CD14-positive monocyte (primary cell): Measurements from ENCODE around the gene DNAJB8. TPM values are rescaled to one million over a fixed set of nuclear protein-coding genes. Genes with fewer than 3 reads are reported as not detected.

Experiments used
- DNase-seq, 3 donors: peaks; one replicate each; pipeline ENCODE4 v3.0.0-alpha.2; 2011 to 2022
- H2AFZ ChIP-seq: 2 replicates; pipeline ENCODE4 v1.6.0; 2012; ENCODE audit warnings: mild to moderate bottlenecking, low read depth, low read length, inconsistent platforms; ENCODE audit not compliant: insufficient read depth, poor library complexity, severe bottlenecking
- H3K27ac ChIP-seq, 2 donors: 1 replicate in 1 of 2; 2 replicates in 1 of 2; pipeline ENCODE4 v1.5.1; 2012 to 2013; ENCODE audit warnings: low read length in 2 of 2, control low read depth in 1 of 2, inconsistent platforms in 1 of 2, low read depth in 1 of 2, mild to moderate bottlenecking in 1 of 2
- H3K27me3 ChIP-seq, 2 donors: one replicate each; pipeline versions ENCODE4 v1.6.0 to v1.6.1; 2011 to 2013; ENCODE audit warnings: low read length in 2 of 2; ENCODE audit not compliant: control insufficient read depth in 2 of 2, insufficient read depth in 2 of 2
- H3K36me3 ChIP-seq, 2 donors: replicated peaks in 1 of 2; 1 replicate in 1 of 2; 2 replicates in 1 of 2; pipeline versions ENCODE4 v1.5.1 to v1.6.1; 2012 to 2013; ENCODE audit warnings: low read length in 2 of 2, control low read depth in 1 of 2, inconsistent platforms in 1 of 2, mild to moderate bottlenecking in 1 of 2; ENCODE audit not compliant: insufficient read depth in 2 of 2, control insufficient read depth in 1 of 2
- H3K4me1 ChIP-seq, 2 donors: 1 replicate in 1 of 2; 2 replicates in 1 of 2; pipeline versions ENCODE4 v1.5.1 to v1.6.1; 2012 to 2013; ENCODE audit warnings: low read length in 2 of 2, control low read depth in 1 of 2, inconsistent platforms in 1 of 2, mild to moderate bottlenecking in 1 of 2, moderate library complexity in 1 of 2; ENCODE audit not compliant: insufficient read depth in 2 of 2, control insufficient read depth in 1 of 2
- H3K4me2 ChIP-seq: replicated peaks from 2 replicates; pipeline ENCODE3; 2012; ENCODE audit warnings: low read length, moderate library complexity, mild to moderate bottlenecking; ENCODE audit not compliant: poor library complexity, severe bottlenecking; ENCODE audit errors: extremely low read depth
- H3K4me3 ChIP-seq, 3 experiments: fragments of 200-600 bp in 1 of 3; sonication (generic) in 1 of 3; replicated peaks in 1 of 3; 1 replicate in 2 of 3; 2 replicates in 1 of 3; pipeline ENCODE4 v1.5.1; 2011 to 2013; ENCODE audit warnings: low read length in 3 of 3, mild to moderate bottlenecking in 3 of 3, control low read depth in 2 of 3, low read depth in 2 of 3, inconsistent platforms in 1 of 3, moderate library complexity in 1 of 3
- H3K79me2 ChIP-seq: 2 replicates; pipeline ENCODE4 v1.6.0; 2012; ENCODE audit warnings: mild to moderate bottlenecking, control low read depth, inconsistent platforms, low read length, moderate library complexity; ENCODE audit not compliant: insufficient read depth
- H3K9ac ChIP-seq: 2 replicates; pipeline ENCODE4 v1.6.0; 2017; ENCODE audit warnings: low read length, mild to moderate bottlenecking; ENCODE audit not compliant: insufficient read depth, poor library complexity, severe bottlenecking
- H3K9me3 ChIP-seq, 2 donors: replicated peaks in 1 of 2; 1 replicate in 1 of 2; 2 replicates in 1 of 2; pipeline versions ENCODE4 v1.5.1 to v1.6.1; 2012 to 2013; ENCODE audit warnings: low read length in 2 of 2, control low read depth in 1 of 2; ENCODE audit not compliant: control insufficient read depth in 1 of 2, insufficient read depth in 1 of 2
- H4K20me1 ChIP-seq: 2 replicates; pipeline ENCODE4 v1.6.0; 2012; ENCODE audit warnings: mild to moderate bottlenecking, low read length, control low read depth, moderate library complexity; ENCODE audit not compliant: insufficient read depth
- H3K27ac Mint-ChIP-seq, 7 donors: one replicate each; pipeline ENCODE4 v1.8.0; 2020; ENCODE audit warnings: mild to moderate bottlenecking in 7 of 7, mixed read lengths in 7 of 7, moderate library complexity in 6 of 7, inconsistent platforms in 2 of 7
- H3K27me3 Mint-ChIP-seq, 3 donors: one replicate each; pipeline ENCODE4 v1.8.0; 2021 to 2022; ENCODE audit warnings: low read depth in 3 of 3, mild to moderate bottlenecking in 3 of 3, mixed read lengths in 3 of 3, moderate library complexity in 3 of 3, inconsistent platforms in 1 of 3
- H3K36me3 Mint-ChIP-seq, 2 donors: one replicate each; pipeline ENCODE4 v1.8.0; 2020; ENCODE audit warnings: mixed read lengths in 2 of 2, inconsistent platforms in 1 of 2, mild to moderate bottlenecking in 1 of 2
- H3K4me1 Mint-ChIP-seq: one replicate; pipeline ENCODE4 v1.8.0; 2020; ENCODE audit warnings: mild to moderate bottlenecking, mixed read lengths
- H3K4me3 Mint-ChIP-seq, 2 donors: one replicate each; pipeline ENCODE4 v1.8.0; 2020; ENCODE audit warnings: mild to moderate bottlenecking in 2 of 2, mixed read lengths in 2 of 2, moderate library complexity in 1 of 2
- H3K9me3 Mint-ChIP-seq, 7 donors: one replicate each; pipeline ENCODE4 v1.8.0; 2020 to 2022; ENCODE audit warnings: mixed read lengths in 7 of 7, mild to moderate bottlenecking in 6 of 7, moderate library complexity in 6 of 7, inconsistent platforms in 2 of 7
- CTCF ChIP-seq: fragments of 200-600 bp; IDR thresholded peaks from one replicate; pipeline ENCODE4 v1.8.0; 2022; ENCODE audit warnings: antibody characterized with exemption, mild to moderate bottlenecking
- WGBS: methylation state at CpG from one replicate; pipeline ENCODE4 v1.1.5; 2013; ENCODE audit warnings: missing lambda C conversion rate; ENCODE audit not compliant: insufficient coverage; 5-methylcytosine and 5-hydroxymethylcytosine counted together
- intact Hi-C, 2 donors: fragments of 100-400 bp; cut with micrococcal nuclease; formaldehyde crosslinking; loops; one replicate each; pipeline versions ENCODE4 v1.15.0 to v1.15.1; 2023
- polyA plus RNA-seq, 3 donors: library from polyadenylated mRNA; depleted of rRNA in 1 of 3; unstranded in 2 of 3; stranded (reverse) in 1 of 3; fragments of 300-500 nt in 2 of 3; fragments of >200 nt in 1 of 3; fragmentation: Illumina TruSeq in 2 of 3; gene quantifications; 1 replicate in 2 of 3; 2 replicates in 1 of 3; pipeline ENCODE4 v1.2.3, GENCODE V29; 2012 to 2021

The DNAJB8 gene
- polyA plus RNA-seq, 3 donors: not detected

- Mint-ChIP-seq H3K9me3 (peaks cover 0 to 7% (median 3%) of the 10 kb centered on the region in 7 donors), H3K27ac (no peak overlapping the region), H3K36me3 (no peaks in the 10 kb centered on the region), H3K4me3 (no peak overlapping the region), H3K27me3 (peaks cover 21 to 35% (median 21%) of the 10 kb centered on the region in 3 donors), H3K4me1 (peaks cover 5% of the 10 kb centered on the region)
- Histone ChIP-seq H3K27ac (no peak overlapping the region), H4K20me1 (no peaks in the 10 kb centered on the region), H3K27me3 (peaks cover 0 to 21% of the 10 kb centered on the region in 2 donors), H3K79me2 (no peaks in the 10 kb centered on the region), H3K9ac (no peak overlapping the region), H2AFZ (no peak overlapping the region), H3K9me3 (no peaks in the 10 kb centered on the region), H3K4me1 (no peaks in the 10 kb centered on the region), H3K4me2 (no peak overlapping the region), H3K36me3 (no peaks in the 10 kb centered on the region), H3K4me3 (no peak overlapping the region)
- intact Hi-C loops: no loop called here
- no peak for TF ChIP-seq CTCF
- 96% methylated on average over 3 of the region's 6 CpGs for WGBS
- DNase-seq: no peak
Observed at GRCh38 chr3:128449111-128449638, 17.5 kb downstream of the DNAJB8 start.

GRCh38 chr3:128448491-128448890 lies 18.2 kb downstream of the DNAJB8 start:
- Histone ChIP-seq H3K4me2 (no peak overlapping the region), H3K9ac (no peak overlapping the region), H4K20me1 (no peaks in the 10 kb centered on the region), H3K27me3 (peaks cover 0 to 16% of the 10 kb centered on the region in 2 donors), H2AFZ (no peak overlapping the region), H3K79me2 (no peaks in the 10 kb centered on the region), H3K9me3 (no peaks in the 10 kb centered on the region), H3K4me1 (no peaks in the 10 kb centered on the region), H3K4me3 (no peak overlapping the region), H3K36me3 (no peaks in the 10 kb centered on the region), H3K27ac (no peak overlapping the region)
- WGBS: 59% methylated on average over 4 of the region's 6 CpGs
- intact Hi-C loops: no loop called here
- Mint-ChIP-seq H3K4me3 (no peak overlapping the region), H3K4me1 (peaks cover 5% of the 10 kb centered on the region), H3K9me3 (peaks cover 0 to 7% (median 3%) of the 10 kb centered on the region in 7 donors), H3K36me3 (no peaks in the 10 kb centered on the region), H3K27ac (no peak overlapping the region), H3K27me3 (peaks cover 18 to 32% (median 21%) of the 10 kb centered on the region in 3 donors)
- no peak for TF ChIP-seq CTCF
- no peak for DNase-seq
